ENCODE results near the gene MYH9.

The MYH9 gene

GRCh38 chr22:36330655-36331305, 57.0 kb downstream of the MYH9 start:
- no peak for DNase-seq (ENCODE audit: low spot score)

GRCh38 chr22:36330127-36330526, 57.6 kb downstream of the MYH9 start:
- no peak for DNase-seq (ENCODE audit: low spot score)

GRCh38 chr22:36329254-36330078, 58.3 kb downstream of the MYH9 start:
- no peak for DNase-seq (ENCODE audit: low spot score)

GRCh38 chr22:36328635-36329253, 59.0 kb downstream of the MYH9 start:
- DNase-seq (ENCODE audit: low spot score): peak; percentile 27

GRCh38 chr22:36327922-36328551, 59.7 kb downstream of the MYH9 start:
- DNase-seq (ENCODE audit: low spot score): no peak

GRCh38 chr22:36326178-36327161, 61.3 kb downstream of the MYH9 start:
- no peak for DNase-seq (ENCODE audit: low spot score)

- DNase-seq (ENCODE audit: low spot score): no peak
Observed at GRCh38 chr22:36325154-36326031, 62.4 kb downstream of the MYH9 start.

GRCh38 chr22:36324414-36324813, 63.4 kb downstream of the MYH9 start:
- no peak for DNase-seq (ENCODE audit: low spot score)

- no peak for DNase-seq (ENCODE audit: low spot score)
Observed at GRCh38 chr22:36323855-36324331, 63.9 kb downstream of the MYH9 start.

GRCh38 chr22:36323182-36323854, 64.4 kb downstream of the MYH9 start:
- no peak for DNase-seq (ENCODE audit: low spot score)

- no peak for DNase-seq (ENCODE audit: low spot score)
Observed at GRCh38 chr22:36322602-36322915, 65.2 kb downstream of the MYH9 start.

- DNase-seq (ENCODE audit: low spot score): no peak
Observed at GRCh38 chr22:36321797-36322601, 65.8 kb downstream of the MYH9 start.

GRCh38 chr22:36320553-36320952, 67.2 kb downstream of the MYH9 start:
- DNase-seq (ENCODE audit: low spot score): no peak

GRCh38 chr22:36319595-36320497, 67.9 kb downstream of the MYH9 start:
- DNase-seq (ENCODE audit: low spot score): no peak

GRCh38 chr22:36318442-36318841, 69.3 kb downstream of the MYH9 start:
- DNase-seq (ENCODE audit: low spot score): no peak

GRCh38 chr22:36317658-36318271, 70.0 kb downstream of the MYH9 start:
- DNase-seq (ENCODE audit: low spot score): no peak

- no peak for DNase-seq (ENCODE audit: low spot score)
Observed at GRCh38 chr22:36316419-36316818, 71.3 kb downstream of the MYH9 start.
